NCI-H146 (cell line): Measurements from ENCODE around the gene DLG2.

ENCODE experiments used
- DNase-seq: peaks from one replicate; lab custom pipeline; 2025; lab: John Stamatoyannopoulos, UW

Gene DLG2

DNA sequence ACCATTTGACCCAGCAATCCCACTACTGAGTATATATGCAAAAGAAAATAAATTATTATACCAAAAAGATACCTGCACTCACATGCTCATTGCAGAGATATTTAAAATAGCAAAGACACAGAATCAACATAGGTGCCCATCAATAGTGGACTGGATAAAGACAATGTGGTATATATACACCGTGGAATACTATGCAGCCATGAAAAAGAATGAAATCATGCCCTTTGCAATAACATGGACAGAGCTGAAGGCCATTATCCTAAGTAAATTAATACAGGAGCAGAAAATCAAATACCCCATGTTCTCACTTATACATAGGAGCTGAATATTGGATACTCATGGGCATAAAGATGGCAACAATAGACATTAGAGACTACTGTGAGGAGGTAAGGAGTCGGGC is 68.7 kb downstream of the DLG2 start:
- no peak for DNase-seq

DNA sequence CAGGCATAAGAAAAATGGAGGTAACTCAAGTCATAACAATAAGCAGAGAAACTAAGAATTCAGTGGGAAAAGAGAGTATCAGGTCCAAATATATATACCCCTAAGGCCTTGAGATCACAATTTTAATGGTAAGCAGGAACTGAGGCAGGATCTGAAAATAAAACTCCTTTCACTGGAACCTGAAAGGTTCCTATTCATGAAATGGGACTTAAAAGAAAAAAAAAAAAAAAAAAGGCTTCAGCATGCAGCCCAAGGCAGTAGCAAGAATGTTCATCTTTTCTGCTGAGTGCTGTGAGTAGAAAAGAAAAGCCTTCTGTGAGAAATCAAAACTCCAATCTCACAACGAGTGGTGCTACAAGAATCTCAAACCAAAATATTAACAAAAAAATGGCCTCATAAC is 75.3 kb downstream of the DLG2 start:
- DNase-seq = no peak

GRCh38 chr11:85541683-85542082 is 85.5 kb downstream of the DLG2 start:
- DNase-seq = no peak

- no peak for DNase-seq
These were observed 86.4 kb downstream of the DLG2 start for GRCh38 chr11:85540635-85541205.

DNA sequence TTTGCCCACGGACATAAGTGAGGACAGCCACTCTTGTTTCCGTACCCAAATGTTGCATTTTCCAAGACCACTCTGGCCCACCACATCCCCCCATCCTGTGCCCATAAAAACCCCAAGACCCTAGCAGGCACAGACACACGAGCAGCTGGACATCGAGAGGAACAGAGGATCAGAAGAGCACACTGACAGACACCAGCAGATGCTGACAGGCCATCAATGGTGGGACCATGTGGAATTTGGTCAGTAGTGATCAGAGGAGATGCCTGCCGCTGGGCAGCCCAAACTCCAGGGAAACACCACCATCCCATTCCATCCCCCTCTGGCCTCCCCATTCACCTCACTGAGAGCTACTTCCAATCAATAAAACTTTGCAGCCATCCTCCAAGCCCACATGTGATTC is 87.0 kb downstream of the DLG2 start:
- DNase-seq = no peak

- DNase-seq = no peak
These were observed 87.4 kb downstream of the DLG2 start for GRCh38 chr11:85539740-85540139.

DNA sequence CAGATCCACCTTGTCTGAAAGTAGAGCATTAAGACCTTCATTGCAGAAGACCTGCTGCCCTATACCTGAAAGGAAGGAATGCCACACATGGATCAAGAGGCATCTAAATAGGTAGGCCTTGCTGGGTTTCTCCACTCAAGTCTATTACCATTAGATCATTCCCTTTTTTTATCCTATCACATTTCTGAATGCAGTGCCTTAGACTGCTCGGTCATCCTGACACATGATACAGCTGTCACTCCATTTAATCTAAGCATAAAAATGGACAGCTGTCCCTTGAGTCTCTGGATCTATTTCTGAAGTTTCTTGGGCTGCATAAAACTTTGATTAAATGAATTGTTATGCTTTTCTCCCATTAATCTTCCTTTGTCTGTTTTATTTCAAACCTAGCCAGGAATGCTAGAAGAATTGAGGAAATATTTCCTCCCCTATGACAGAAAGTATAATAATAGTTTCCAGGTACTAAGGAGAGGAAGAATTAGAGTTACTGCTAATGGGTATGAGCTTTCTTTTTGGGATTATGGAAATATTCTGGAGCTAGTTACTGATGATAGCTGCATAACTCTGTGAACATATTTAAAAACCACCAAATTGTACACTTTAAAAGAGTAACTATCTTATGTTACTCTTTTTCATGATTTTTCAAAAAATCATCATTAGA is 88.0 kb downstream of the DLG2 start:
- DNase-seq = no peak

GRCh38 chr11:85536438-85536837 is 90.7 kb downstream of the DLG2 start:
- no peak for DNase-seq

GRCh38 chr11:85534806-85535205 is 92.3 kb downstream of the DLG2 start:
- DNase-seq = no peak

- no peak for DNase-seq
These were observed 95.8 kb downstream of the DLG2 start for GRCh38 chr11:85531191-85531897.

- DNase-seq = no peak
These were observed 96.5 kb downstream of the DLG2 start for GRCh38 chr11:85530634-85531033.

- no peak for DNase-seq
These were observed 100.6 kb downstream of the DLG2 start for GRCh38 chr11:85526564-85526963.

- DNase-seq = no peak
These were observed 101.5 kb downstream of the DLG2 start for GRCh38 chr11:85525686-85526085.

DNA sequence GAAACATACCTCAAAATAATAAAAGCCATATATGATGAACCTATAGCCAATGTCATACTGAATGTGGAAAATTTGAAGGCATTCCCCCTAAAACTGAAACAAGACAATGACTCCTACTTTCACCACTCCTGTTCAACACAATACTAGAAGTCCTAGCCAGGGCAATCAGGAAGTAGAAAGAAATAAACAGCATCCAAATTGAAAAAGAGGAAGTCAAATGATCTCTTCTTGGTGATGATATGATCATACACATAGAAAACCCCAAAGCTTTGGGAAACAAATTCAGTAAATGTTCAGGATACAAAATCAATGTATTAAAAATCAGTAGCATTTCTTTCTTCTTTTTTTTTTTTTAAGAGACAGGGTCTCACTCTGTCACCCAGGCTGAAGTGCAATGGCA is 109.9 kb downstream of the DLG2 start:
- no peak for DNase-seq

DNA sequence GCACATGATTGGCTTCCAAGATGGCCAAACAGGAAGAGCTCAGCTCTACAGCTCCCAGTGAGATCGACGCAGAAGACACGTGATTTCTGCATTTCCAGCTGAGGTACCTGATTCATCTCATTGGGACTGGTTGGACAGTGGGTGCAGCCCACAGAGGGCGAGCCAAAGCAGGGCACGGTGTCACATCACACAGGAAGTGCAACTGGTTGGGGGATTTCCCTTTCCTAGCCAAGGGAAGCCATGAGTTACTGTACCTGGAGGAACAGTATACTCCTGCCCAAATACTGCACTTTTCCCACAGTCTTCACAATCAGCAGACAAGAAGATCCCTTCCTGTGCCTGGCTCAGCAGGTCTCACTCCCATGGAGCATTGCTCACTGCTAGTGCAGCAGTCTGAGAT is 131.2 kb downstream of the DLG2 start:
- DNase-seq = no peak

- no peak for DNase-seq
These were observed 132.7 kb downstream of the DLG2 start for GRCh38 chr11:85494396-85494795.

- DNase-seq = no peak
These were observed 141.2 kb downstream of the DLG2 start for GRCh38 chr11:85485902-85486301.

DNA sequence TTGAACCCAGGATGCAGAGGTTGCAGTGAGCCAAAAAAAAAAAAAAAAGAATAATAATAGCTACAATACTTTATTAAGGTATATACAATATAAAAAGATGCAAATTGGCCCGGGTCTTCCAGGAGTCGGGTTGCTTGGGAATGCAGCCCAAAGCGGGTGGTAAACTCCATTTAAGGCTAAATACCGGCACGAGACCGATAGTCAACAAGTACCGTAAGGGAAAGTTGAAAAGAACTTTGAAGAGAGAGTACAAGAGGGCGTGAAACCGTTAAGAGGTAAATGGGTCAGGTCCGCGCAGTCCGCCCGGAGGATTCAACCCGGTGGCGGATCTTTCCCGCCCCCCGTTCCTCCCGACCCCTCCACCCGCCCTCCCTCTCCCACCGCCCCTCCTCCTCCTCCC is 143.3 kb downstream of the DLG2 start:
- no peak for DNase-seq

- no peak for DNase-seq
These were observed 145.3 kb downstream of the DLG2 start for GRCh38 chr11:85481862-85482261.

- no peak for DNase-seq
These were observed 151.3 kb downstream of the DLG2 start for GRCh38 chr11:85475660-85476517.

DNA sequence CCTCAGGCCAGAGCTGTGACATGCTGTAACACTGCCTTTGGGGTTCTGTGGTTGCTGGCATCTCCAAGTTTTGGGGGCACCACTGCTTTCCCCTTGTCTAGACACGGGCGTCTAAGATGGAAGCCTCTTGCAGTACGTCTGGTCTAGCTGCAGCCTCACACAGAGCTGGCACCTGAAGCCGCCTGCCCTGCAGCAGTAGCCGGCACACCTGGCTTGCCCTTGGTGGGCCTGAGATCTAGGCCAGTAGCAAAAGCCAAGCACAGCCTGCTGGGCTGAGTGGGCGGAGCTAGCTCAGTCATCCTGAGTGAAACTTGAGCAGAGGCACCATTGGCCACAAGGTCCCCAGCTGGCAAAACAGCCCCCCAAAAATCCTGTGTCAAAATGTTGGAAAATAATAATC is 154.2 kb downstream of the DLG2 start:
- no peak for DNase-seq

DNA sequence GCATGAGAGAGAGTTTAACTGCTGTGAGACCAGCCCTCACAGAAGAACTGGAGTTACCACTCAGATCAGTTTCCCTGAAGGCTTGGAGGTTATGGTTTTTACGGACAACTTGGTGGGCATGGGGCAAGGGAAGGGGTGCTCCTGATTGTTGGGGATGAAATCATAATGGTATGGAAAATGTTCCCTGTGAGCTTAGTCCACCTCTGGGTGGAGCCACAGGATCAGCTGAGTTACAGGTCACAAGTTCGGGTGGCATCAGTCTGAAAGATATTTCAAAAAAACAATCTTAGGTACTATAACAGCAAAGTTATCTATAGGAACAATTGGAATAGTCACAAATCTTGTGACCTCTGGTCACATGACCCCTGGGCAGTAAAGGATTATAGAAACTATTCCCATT is 162.9 kb downstream of the DLG2 start:
- DNase-seq = no peak

GRCh38 chr11:85459304-85459703 is 167.8 kb downstream of the DLG2 start:
- no peak for DNase-seq
